ENCODE data around the gene MRPS9. TPM values are rescaled to one million over a fixed set of nuclear protein-coding genes. Genes with fewer than 3 reads are reported as not detected.

MRPS9 gene
- polyA plus RNA-seq, 1 donor (not counting 4 experiments of a cell fraction or from before 2014, with no cell fraction given) = 33.3 TPM

DNA sequence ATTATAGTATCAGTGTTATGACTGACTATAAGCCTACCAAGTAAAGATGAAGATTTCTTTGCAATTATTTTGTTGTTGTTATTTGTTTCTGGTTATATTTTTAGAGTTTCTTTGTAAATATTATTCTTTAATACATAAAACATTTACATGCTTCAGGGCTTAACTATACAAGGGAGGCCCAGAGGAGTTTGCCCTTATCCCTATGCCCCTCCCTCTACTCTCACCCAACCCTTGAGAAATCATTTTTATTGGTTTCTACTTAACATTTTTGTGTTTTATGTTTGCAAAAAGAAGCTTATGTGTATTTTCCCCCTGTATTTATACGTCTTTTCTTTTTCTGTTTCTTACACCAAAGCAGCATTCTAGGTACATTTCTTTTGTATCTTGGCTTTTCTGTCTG lies 30.5 kb downstream of the MRPS9 start:
- TF ChIP-seq, protein P1, sequence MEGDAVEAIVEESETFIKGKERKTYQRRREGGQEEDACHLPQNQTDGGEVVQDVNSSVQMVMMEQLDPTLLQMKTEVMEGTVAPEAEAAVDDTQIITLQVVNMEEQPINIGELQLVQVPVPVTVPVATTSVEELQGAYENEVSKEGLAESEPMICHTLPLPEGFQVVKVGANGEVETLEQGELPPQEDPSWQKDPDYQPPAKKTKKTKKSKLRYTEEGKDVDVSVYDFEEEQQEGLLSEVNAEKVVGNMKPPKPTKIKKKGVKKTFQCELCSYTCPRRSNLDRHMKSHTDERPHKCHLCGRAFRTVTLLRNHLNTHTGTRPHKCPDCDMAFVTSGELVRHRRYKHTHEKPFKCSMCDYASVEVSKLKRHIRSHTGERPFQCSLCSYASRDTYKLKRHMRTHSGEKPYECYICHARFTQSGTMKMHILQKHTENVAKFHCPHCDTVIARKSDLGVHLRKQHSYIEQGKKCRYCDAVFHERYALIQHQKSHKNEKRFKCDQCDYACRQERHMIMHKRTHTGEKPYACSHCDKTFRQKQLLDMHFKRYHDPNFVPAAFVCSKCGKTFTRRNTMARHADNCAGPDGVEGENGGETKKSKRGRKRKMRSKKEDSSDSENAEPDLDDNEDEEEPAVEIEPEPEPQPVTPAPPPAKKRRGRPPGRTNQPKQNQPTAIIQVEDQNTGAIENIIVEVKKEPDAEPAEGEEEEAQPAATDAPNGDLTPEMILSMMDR (optimal IDR thresholded peaks at IDR 0.05 in 1 of 3, IDR thresholded peaks at IDR 0.05 in 1 of 3, conservative IDR thresholded peaks at IDR 0.05 in 1 of 3; ENCODE audit: extremely low read depth in 1 of 3, insufficient read depth in 2 of 3, low read length in 3 of 3) = no peak
- no peak for TF ChIP-seq EZH2 (IDR thresholded peaks at IDR 0.05; ENCODE audit: low read length)
- Histone ChIP-seq H3K4me3 (ENCODE audit: control insufficient read depth in 2 of 3, extremely low read depth in 1 of 3, insufficient read depth in 2 of 3, low read depth in 1 of 3, low read length in 3 of 3) (no peak overlapping the region), H3K36me3 (ENCODE audit: control insufficient read depth in 2 of 2, extremely low read depth in 1 of 2, insufficient read depth in 2 of 2, low read length in 2 of 2) (no peaks in the 10 kb centered on the region), H3K27me3 (ENCODE audit: control insufficient read depth, extremely low read depth, insufficient read depth, low read length) (no peaks in the 10 kb centered on the region), H4K20me1 (ENCODE audit: control insufficient read depth, extremely low read depth, insufficient read depth, low read length) (no peaks in the 10 kb centered on the region), H3K9ac (ENCODE audit: control insufficient read depth, extremely low read depth, insufficient read depth, low read length) (no peak overlapping the region), H3K4me2 (ENCODE audit: control insufficient read depth, extremely low read depth, insufficient read depth, low read depth, low read length) (no peak overlapping the region), H3K79me2 (ENCODE audit: control insufficient read depth, insufficient read depth, low read length) (no peaks in the 10 kb centered on the region), H3K27ac (ENCODE audit: control insufficient read depth, insufficient read depth, low read length) (no peak overlapping the region), H2AFZ (ENCODE audit: control insufficient read depth, low read length) (no peak overlapping the region), H3K4me1 (ENCODE audit: control insufficient read depth, extremely low read depth, insufficient read depth, low read length) (no peaks in the 10 kb centered on the region), H3K9me1 (ENCODE audit: control insufficient read depth, extremely low read depth, insufficient read depth, low read length) (no peaks in the 10 kb centered on the region), H3K9me3 (ENCODE audit: control insufficient read depth, low read depth, low read length) (no peaks in the 10 kb centered on the region)
- DNase-seq (ENCODE audit: low read depth, low spot score) = no peak
- dilution Hi-C loops (cut with MboI; ENCODE audit: extremely low pct_ligation_motif_present, low sequenced_read_pairs) = no loop called here
- FAIRE-seq = no peak

DNA sequence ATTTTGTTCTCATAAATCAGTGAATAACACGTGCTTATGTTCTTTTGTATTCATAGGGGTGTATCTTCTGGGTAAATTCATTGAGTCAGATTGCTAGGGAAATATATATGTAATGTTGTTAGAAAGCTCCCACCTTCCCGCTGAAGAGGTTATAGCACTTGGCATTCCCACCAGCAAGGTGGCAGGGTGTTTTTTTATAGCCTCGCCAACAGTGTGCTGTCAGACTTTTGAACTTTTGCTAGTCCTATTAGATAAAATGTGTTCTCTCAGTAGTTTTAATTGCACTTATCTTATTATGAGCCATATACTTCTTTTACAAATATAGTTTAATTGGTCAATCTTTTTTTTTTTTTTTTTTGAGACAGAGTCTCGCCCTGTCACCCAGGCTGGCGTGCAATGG lies 31.0 kb downstream of the MRPS9 start:
- no peak overlapping the region for H3K9ac ChIP-seq (ENCODE audit: control insufficient read depth, extremely low read depth, insufficient read depth, low read length)
- H2AFZ ChIP-seq (ENCODE audit: control insufficient read depth, low read length) = no peak overlapping the region
- no peaks in the 10 kb centered on the region for H4K20me1 ChIP-seq (ENCODE audit: control insufficient read depth, extremely low read depth, insufficient read depth, low read length)
- no peak overlapping the region for H3K27ac ChIP-seq (ENCODE audit: control insufficient read depth, insufficient read depth, low read length)
- no peaks in the 10 kb centered on the region for H3K79me2 ChIP-seq (ENCODE audit: control insufficient read depth, insufficient read depth, low read length)
- no peaks in the 10 kb centered on the region for H3K36me3 ChIP-seq (ENCODE audit: control insufficient read depth in 2 of 2, extremely low read depth in 1 of 2, insufficient read depth in 2 of 2, low read length in 2 of 2)
- no peaks in the 10 kb centered on the region for H3K9me3 ChIP-seq (ENCODE audit: control insufficient read depth, low read depth, low read length)
- no peaks in the 10 kb centered on the region for H3K4me1 ChIP-seq (ENCODE audit: control insufficient read depth, extremely low read depth, insufficient read depth, low read length)
- dilution Hi-C loops (cut with MboI; ENCODE audit: extremely low pct_ligation_motif_present, low sequenced_read_pairs) = no loop called here
- H3K4me3 ChIP-seq (ENCODE audit: control insufficient read depth in 2 of 3, extremely low read depth in 1 of 3, insufficient read depth in 2 of 3, low read depth in 1 of 3, low read length in 3 of 3) = no peak overlapping the region
- TF ChIP-seq, protein P1 (optimal IDR thresholded peaks at IDR 0.05 in 1 of 3, IDR thresholded peaks at IDR 0.05 in 1 of 3, conservative IDR thresholded peaks at IDR 0.05 in 1 of 3; ENCODE audit: extremely low read depth in 1 of 3, insufficient read depth in 2 of 3, low read length in 3 of 3) = no peak
- no peak for TF ChIP-seq EZH2 (IDR thresholded peaks at IDR 0.05; ENCODE audit: low read length)
- FAIRE-seq = no peak
- H3K4me2 ChIP-seq (ENCODE audit: control insufficient read depth, extremely low read depth, insufficient read depth, low read depth, low read length) = no peak overlapping the region
- no peaks in the 10 kb centered on the region for H3K9me1 ChIP-seq (ENCODE audit: control insufficient read depth, extremely low read depth, insufficient read depth, low read length)
- no peaks in the 10 kb centered on the region for H3K27me3 ChIP-seq (ENCODE audit: control insufficient read depth, extremely low read depth, insufficient read depth, low read length)
- DNase-seq (ENCODE audit: low read depth, low spot score) = no peak
